ENCODE results near the gene NDRG4. TPM values are rescaled to one million over a fixed set of nuclear protein-coding genes. Genes with fewer than 3 reads are reported as not detected.

NDRG4 gene
- polyA plus RNA-seq, 1 of the 3 experiments (the other 2 are of a cell fraction): 52.0 TPM

- Histone ChIP-seq H3K27me3 (ENCODE audit: insufficient read depth) (no peaks in the 10 kb centered on the region), H3K9me3 (no peaks in the 10 kb centered on the region), H2AFZ (ENCODE audit: low read depth) (no peak overlapping the region), H3K27ac (ENCODE audit: low read depth in 2 of 2, low read length in 1 of 2) (peak overlapping the region in 1 of 2 experiments; percentile 97; a peak in 1 of 4 replicates), H3K79me2 (ENCODE audit: insufficient read depth) (no peaks in the 10 kb centered on the region), H3K4me1 (ENCODE audit: control insufficient read depth in 1 of 2, insufficient read depth in 2 of 2, low read depth in 1 of 2, low read length in 1 of 2) (peaks cover 6 to 30% of the 10 kb centered on the region in 2 experiments; a peak in 2 of 4 replicates), H3F3A (replicated peaks; ENCODE audit: insufficient read depth) (peaks cover 10% of the 10 kb centered on the region), H3K4me2 (no peak overlapping the region), H4K20me1 (ENCODE audit: insufficient read depth) (no peaks in the 10 kb centered on the region), H3K9ac (no peak overlapping the region), H3K36me3 (replicated peaks in 1 of 2; ENCODE audit: control insufficient read depth in 1 of 2, insufficient read depth in 2 of 2, low read length in 1 of 2) (no peaks in the 10 kb centered on the region), H3K9me2 (no peaks in the 10 kb centered on the region), H3K4me3 (ENCODE audit: low read depth in 2 of 2, low read length in 1 of 2) (no peak overlapping the region)
- DNase-seq: no peak
- CTCF ChIA-PET: interaction anchor here (0.6 to 13.4 kb wide), 9 partner anchors 8 to 263 kb away, joined by 3 to 542 read pairs (median 5); no protein-coding TSS in a partner anchor
- no peak for TF ChIP-seq FOXJ3 (CRISPR knock-in tag; IDR thresholded peaks at IDR 0.05)
- no peak for TF ChIP-seq REST (IDR thresholded peaks at IDR 0.05; ENCODE audit: low read depth, low read length)
- TF ChIP-seq RFX5 (IDR thresholded peaks at IDR 0.05; ENCODE audit: low read length): no peak
- no peak for TF ChIP-seq MAX (IDR thresholded peaks at IDR 0.05; ENCODE audit: low read depth)
- TF ChIP-seq USF1 (IDR thresholded peaks at IDR 0.05; ENCODE audit: borderline replicate concordance, low read depth): no peak
- TF ChIP-seq ELF1 (IDR thresholded peaks at IDR 0.05): no peak
- no peak for TF ChIP-seq RCOR1 (IDR thresholded peaks at IDR 0.05; ENCODE audit: low read length)
- no peak for TF ChIP-seq USF2 (IDR thresholded peaks at IDR 0.05; ENCODE audit: borderline replicate concordance, low read depth, low read length)
- no peak for TF ChIP-seq IRF3 (IDR thresholded peaks at IDR 0.05; ENCODE audit: low read depth, low read length)
- no peak for TF ChIP-seq SIN3A (IDR thresholded peaks at IDR 0.05; ENCODE audit: borderline replicate concordance, low read depth, low read length)
- POLR2A ChIA-PET: interaction anchor here (0.8 kb wide), 1 partner anchor 158 kb away, joined by 3 read pairs; no protein-coding TSS in a partner anchor
- WGBS (ENCODE audit: low lambda C conversion rate): 94% methylated on average over 6 of the region's 20 CpGs
These were observed 6.0 kb upstream of the NDRG4 start for GRCh38 chr16:58493756-58494431.

All from SK-N-SH (cell line).